Fibroblast of pulmonary artery (primary cell): ENCODE data around the gene SMAD7.
"Not testable (repeated sequence)": the region's sequence is repeated elsewhere in the genome, so short reads cannot be mapped to it uniquely, and the experiment has no call there.

Experiments
- DNase-seq: peaks from one replicate; pipeline ENCODE4 v3.0.0-alpha.2; 2010; ENCODE audit warnings: low read depth
- H3K4me3 ChIP-seq: replicated peaks from 2 replicates; pipeline ENCODE4 v1.5.1; 2011; ENCODE audit warnings: low read depth, mild to moderate bottlenecking, control low read depth, low read length, moderate library complexity
- CTCF ChIP-seq: IDR thresholded peaks from 2 replicates; pipeline ENCODE4 v1.5.1; 2011; ENCODE audit warnings: mild to moderate bottlenecking, control low read depth, low read length, inconsistent platforms; ENCODE audit errors: missing control alignments

The SMAD7 gene

DNA sequence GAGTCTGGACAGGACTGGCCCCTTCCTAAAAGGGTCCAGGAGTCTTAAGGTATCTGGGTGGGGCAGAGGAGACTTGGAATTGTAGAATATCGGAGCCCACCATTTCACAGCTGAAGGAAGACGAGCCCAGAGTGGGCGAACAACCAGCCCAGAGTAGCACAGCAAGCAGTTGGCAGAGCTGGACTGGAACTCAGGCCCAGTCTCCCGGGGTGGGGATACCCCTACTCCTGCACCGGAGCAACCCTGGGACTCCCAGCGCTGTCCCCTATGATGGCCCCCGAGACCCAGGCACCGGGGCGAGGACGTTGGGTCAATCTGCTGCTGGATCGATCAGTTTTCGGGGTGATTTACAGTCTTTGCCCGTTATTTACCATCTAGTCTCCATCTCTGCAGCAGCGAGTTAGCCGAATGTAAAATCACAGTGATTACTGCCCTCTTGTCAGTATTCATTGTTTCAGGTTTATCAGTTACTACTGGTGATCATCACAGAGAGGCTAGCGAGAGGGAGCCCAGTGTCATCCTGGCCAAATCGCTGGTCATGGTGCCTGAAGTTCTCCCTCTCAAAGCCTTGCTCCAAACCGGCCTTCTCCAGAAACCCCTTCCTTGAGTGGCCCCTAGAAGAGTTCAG, 75.3 kb downstream of the SMAD7 start:
- no peak for TF ChIP-seq CTCF
- H3K4me3 ChIP-seq, result no peak overlapping the region
- DNase-seq, result no peak

DNA sequence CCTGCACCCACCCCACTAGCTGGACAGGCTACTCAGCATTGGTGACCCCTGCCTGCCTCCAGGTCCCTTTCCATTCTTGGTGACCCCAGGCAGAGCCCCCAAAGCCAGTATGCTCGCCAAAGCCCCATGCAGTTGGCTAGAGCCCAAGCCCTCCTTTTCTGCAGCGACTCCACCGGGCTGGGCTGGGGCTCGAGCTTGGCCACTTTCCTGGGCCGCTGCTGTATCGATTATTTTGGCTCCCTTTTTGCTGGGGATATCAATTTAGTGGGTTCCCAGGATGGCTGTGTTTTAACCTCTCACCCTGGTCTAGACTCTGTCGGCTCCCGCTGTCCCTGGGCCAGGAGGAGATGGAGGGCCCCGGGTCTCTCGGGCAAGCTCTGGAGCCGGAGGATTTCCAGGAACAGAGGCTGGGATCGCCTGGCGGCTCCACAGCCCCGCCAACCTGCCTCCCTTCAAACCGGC, 76.0 kb downstream of the SMAD7 start:
- DNase-seq, result no peak
- H3K4me3 ChIP-seq, result no peak overlapping the region
- no peak for TF ChIP-seq CTCF

GRCh38 chr18:48874233-48874632, 76.5 kb downstream of the SMAD7 start:
- no peak overlapping the region for H3K4me3 ChIP-seq
- no peak for TF ChIP-seq CTCF
- no peak for DNase-seq

DNA sequence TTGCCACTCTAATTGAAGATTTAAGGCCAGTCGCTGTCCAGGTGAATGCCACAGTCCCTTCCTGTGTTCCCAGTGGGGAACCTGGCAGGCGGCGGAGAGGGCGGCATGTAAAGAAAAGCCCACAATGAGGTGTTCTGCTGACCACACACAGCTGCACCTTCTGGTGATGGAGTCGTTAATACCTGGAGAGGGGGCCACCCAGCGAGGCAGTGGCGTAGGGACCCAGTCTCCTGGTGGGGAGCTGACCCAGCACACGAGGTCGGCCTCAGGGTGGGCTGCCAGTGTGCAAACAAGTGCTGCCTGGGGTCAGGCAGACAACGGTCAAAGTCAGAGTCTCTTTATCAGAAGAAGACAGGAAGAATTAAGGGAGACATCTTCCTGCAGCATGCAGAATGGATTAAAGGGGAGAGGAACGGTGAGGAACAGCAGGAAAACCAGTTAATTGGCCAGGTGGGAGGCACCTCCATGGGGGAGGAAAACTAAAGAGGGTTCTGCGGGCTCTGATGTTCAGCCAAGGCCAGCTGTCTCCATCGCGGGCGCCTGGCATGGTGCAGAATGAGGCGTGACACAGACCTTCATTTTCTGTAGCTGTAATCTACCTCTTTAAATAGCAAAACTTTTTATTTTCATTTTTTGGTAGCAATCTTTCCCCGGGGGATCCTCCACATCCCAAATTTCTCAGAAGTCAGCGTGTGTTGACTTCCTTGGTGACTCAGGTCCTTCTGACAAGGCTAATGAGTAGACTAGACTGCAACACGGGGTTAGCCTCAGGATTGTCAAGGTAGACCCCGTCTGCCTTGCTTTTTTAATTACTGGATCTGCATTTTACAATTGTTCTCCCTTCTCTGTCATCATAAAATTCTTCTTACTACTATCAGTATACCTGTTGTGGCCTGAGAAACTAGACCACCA, 78.3 kb downstream of the SMAD7 start:
- TF ChIP-seq CTCF, result no peak
- no peak for DNase-seq
- H3K4me3 ChIP-seq, result no peak overlapping the region

GRCh38 chr18:48871391-48872166, 79.2 kb downstream of the SMAD7 start:
- TF ChIP-seq CTCF, result no peak
- DNase-seq, result no peak
- H3K4me3 ChIP-seq, result no peak overlapping the region

- not testable (repeated sequence) for H3K4me3 ChIP-seq, DNase-seq
These were observed 79.8 kb downstream of the SMAD7 start for GRCh38 chr18:48870926-48871325.
